IPS-15b (cell line): ENCODE data around the gene UBE2Q1.
"Not testable (repeated sequence)": the region's sequence is repeated elsewhere in the genome, so short reads cannot be mapped to it uniquely, and the experiment has no call there.

Experiments
- H3K27me3 ChIP-seq: one replicate; pipeline ENCODE4 v1.6.1; 2013; ENCODE audit warnings: low read length; ENCODE audit not compliant: control insufficient read depth, insufficient read depth
- H3K36me3 ChIP-seq: one replicate; pipeline ENCODE4 v1.6.1; 2013; ENCODE audit warnings: low read length; ENCODE audit not compliant: control insufficient read depth, insufficient read depth
- H3K4me1 ChIP-seq: one replicate; pipeline ENCODE4 v1.6.1; 2013; ENCODE audit warnings: mild to moderate bottlenecking, low read length; ENCODE audit not compliant: control insufficient read depth, insufficient read depth
- H3K4me3 ChIP-seq: one replicate; pipeline ENCODE4 v1.5.1; 2013; ENCODE audit warnings: low read depth, low read length
- H3K9ac ChIP-seq: one replicate; pipeline ENCODE4 v1.6.1; 2013; ENCODE audit warnings: low read depth, mild to moderate bottlenecking, low read length
- H3K9me3 ChIP-seq: one replicate; pipeline ENCODE4 v1.6.1; 2013; ENCODE audit warnings: mild to moderate bottlenecking, low read length; ENCODE audit not compliant: control insufficient read depth, insufficient read depth

Gene UBE2Q1

GRCh38 chr1:154546264-154547063 lies 12.0 kb downstream of the UBE2Q1 start:
- peaks cover under 1% of the 10 kb centered on the region for H3K4me1 ChIP-seq
- H3K9me3 ChIP-seq = no peaks in the 10 kb centered on the region
- no peak overlapping the region for H3K9ac ChIP-seq
- H3K36me3 ChIP-seq = peaks cover 25% of the 10 kb centered on the region
- H3K4me3 ChIP-seq = no peak overlapping the region
- H3K27me3 ChIP-seq = no peaks in the 10 kb centered on the region

DNA sequence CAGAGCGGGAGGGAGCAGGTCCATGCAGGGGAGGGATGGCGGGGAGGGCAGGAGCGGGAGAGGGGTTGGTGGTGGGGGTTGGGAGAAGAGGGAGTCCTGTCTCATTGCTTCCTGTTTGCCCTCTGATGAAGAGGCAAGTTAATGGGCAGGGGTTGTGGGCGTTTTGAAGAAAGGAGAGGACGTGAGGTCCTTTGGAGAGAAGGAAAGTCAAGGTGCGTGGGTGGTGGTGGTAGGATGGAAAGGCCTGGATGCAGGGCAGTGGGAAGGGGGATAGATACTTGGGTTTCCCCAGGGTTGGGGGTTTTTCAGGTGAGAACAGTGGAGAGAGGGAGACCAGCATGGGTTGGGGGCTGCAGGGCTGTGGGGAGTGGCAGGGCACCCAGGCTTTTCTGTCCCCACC lies 17.2 kb downstream of the UBE2Q1 start:
- peaks cover 2% of the 10 kb centered on the region for H3K27me3 ChIP-seq
- H3K9ac ChIP-seq = no peak overlapping the region
- H3K36me3 ChIP-seq = no peaks in the 10 kb centered on the region
- no peak overlapping the region for H3K4me3 ChIP-seq
- H3K9me3 ChIP-seq = no peaks in the 10 kb centered on the region
- peaks cover 3% of the 10 kb centered on the region for H3K4me1 ChIP-seq

DNA sequence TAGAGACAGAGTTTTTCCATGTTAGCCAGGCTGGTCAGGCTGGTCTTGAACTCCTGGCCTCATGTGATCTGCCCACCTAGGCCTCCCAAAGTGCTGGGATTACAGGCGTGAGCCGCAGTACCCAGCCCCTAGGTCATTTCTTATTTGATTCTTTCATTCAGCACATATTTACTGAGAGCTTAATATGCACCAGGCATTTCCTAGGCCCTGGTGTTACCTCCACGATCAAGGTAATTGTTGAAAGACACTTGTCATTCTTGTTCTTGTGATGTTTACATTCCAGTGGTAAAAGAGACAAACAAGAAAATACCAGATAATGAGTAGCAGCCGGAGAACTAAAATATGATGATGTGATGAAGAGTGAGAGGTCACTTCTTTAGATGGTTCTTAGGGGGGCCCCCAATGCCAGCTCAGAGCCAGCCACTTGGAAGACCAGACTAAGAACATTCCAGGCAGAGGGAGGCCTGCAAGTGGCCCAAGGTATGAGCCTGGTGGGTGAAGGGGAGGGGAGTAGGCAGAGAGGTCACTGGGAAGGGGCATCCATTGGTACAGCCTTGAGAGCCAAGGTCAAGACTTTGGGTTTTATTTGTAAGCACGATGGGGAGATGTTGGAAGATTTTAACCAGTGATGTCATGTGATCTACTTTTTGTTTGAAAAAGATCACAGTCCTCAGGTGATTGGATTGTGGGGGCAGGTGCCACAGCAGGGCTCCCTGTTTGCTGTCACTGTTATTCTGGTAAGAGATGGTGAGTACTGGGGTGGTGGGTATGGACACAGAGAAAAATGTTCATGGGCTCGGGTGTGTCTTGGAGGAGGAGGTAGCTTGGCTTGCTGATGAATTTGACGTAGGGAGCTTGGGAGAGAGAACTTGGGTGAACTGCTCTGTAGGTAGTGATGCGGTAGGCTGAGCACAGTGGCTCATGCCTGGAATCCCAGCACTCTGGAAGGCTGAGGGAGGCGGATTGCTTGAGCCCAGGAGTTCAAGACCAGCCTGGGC lies 18.7 kb downstream of the UBE2Q1 start:
- peaks cover 3% of the 10 kb centered on the region for H3K4me1 ChIP-seq
- no peaks in the 10 kb centered on the region for H3K36me3 ChIP-seq
- peaks cover 2% of the 10 kb centered on the region for H3K27me3 ChIP-seq
- no peaks in the 10 kb centered on the region for H3K9me3 ChIP-seq
- no peak overlapping the region for H3K4me3 ChIP-seq
- H3K9ac ChIP-seq = no peak overlapping the region

GRCh38 chr1:154536570-154536969 lies 21.9 kb downstream of the UBE2Q1 start:
- Histone ChIP-seq H3K9me3 (no peaks in the 10 kb centered on the region), H3K36me3 (no peaks in the 10 kb centered on the region), H3K4me1 (peaks cover 3% of the 10 kb centered on the region), H3K9ac (no peak overlapping the region), H3K4me3 (no peak overlapping the region), H3K27me3 (peaks cover 2% of the 10 kb centered on the region)

GRCh38 chr1:154533952-154534844 lies 24.3 kb downstream of the UBE2Q1 start:
- Histone ChIP-seq H3K4me3 (no peak overlapping the region), H3K27me3 (no peaks in the 10 kb centered on the region), H3K4me1 (no peaks in the 10 kb centered on the region), H3K36me3 (no peaks in the 10 kb centered on the region), H3K9ac (no peak overlapping the region), H3K9me3 (no peaks in the 10 kb centered on the region)

- not testable (repeated sequence) for H3K9me3 ChIP-seq, H3K4me3 ChIP-seq, H3K9ac ChIP-seq, H3K4me1 ChIP-seq, H3K36me3 ChIP-seq, H3K27me3 ChIP-seq
These were observed 26.5 kb downstream of the UBE2Q1 start for GRCh38 chr1:154531950-154532349.

DNA sequence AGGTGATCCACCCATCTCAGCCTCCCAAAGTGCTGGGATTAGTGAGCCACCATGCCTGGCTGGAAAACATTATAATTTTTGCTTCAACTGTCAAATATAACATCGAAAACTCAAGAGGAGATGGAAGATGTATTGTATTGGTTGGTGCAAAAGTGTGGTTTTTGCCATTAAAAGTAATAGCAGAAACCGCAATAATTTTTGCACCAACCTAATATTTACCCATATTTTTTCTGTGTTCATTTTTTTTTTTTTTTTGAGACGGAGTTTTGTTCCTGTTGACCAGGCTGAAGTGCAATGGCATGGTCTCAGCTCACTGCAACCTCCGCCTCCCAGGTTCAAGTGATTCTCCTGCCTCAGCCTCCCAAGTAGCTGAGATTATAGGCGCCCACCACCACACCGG lies 29.2 kb downstream of the UBE2Q1 start:
- H3K9ac ChIP-seq = no peak overlapping the region
- H3K36me3 ChIP-seq = no peaks in the 10 kb centered on the region
- no peaks in the 10 kb centered on the region for H3K27me3 ChIP-seq
- H3K4me1 ChIP-seq = no peaks in the 10 kb centered on the region
- no peak overlapping the region for H3K4me3 ChIP-seq
- H3K9me3 ChIP-seq = no peaks in the 10 kb centered on the region

DNA sequence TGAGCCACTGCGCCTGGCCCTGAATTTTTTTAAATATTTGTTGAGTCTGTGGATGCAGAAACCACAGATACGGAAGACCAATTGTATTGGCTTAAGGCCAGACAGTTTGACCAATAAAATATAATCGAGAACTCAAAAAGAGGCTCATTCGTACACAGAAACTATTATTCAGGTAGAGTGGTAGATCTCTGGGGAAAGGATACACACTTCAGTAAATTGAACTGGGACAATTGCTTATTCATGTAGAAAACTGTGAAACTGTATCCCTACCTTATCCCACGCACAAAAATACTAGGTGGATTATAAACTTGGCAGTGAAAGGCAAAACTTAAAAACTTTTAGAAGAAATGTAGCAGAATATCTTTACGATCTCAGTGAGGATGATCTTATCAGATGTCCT lies 31.3 kb downstream of the UBE2Q1 start:
- no peaks in the 10 kb centered on the region for H3K4me1 ChIP-seq
- no peaks in the 10 kb centered on the region for H3K9me3 ChIP-seq
- H3K27me3 ChIP-seq = no peaks in the 10 kb centered on the region
- no peak overlapping the region for H3K9ac ChIP-seq
- H3K36me3 ChIP-seq = no peaks in the 10 kb centered on the region
- H3K4me3 ChIP-seq = no peak overlapping the region

DNA sequence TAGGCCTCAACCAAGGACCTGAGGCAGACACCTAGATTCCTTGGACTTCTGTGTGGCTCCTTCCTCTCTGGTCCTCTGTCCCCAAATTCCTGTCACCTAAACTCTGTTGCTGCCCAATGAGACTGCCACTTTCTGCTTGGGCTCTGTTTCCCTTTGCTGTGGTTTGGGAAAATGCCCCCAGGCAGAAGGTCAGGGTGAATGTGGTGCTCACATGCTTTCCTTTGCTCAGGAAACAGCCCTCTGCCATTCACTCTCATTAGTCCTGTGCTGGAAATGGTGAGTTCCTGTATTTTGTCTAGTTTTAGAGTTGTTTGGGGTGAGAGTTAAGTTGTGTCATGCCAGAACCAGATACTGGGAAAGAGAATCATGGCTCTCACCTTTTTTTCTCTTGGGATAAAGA lies 33.6 kb downstream of the UBE2Q1 start:
- H3K36me3 ChIP-seq = no peaks in the 10 kb centered on the region
- H3K9me3 ChIP-seq = no peaks in the 10 kb centered on the region
- no peaks in the 10 kb centered on the region for H3K27me3 ChIP-seq
- H3K4me1 ChIP-seq = no peaks in the 10 kb centered on the region
- H3K4me3 ChIP-seq = no peak overlapping the region
- H3K9ac ChIP-seq = no peak overlapping the region

DNA sequence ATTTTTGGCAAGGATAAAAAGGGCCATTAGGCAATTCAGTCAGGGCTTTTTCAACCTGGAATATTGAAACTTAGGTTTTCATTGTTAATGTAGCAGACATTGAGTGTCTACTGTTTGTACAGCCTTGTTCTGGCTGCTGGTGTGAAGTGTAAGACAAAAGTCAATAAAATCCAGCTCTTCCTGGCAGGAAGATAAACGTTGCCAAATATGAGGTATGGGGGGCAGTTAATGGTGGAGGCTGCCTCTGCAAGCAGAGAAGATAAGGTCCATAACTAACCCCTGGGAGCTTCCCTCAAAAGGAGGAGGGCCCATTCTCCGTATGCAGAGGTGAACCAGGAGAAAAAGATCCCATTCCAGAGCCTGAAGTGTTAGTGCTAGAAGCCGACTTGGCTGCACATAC lies 36.8 kb downstream of the UBE2Q1 start:
- Histone ChIP-seq H3K9me3 (no peaks in the 10 kb centered on the region), H3K27me3 (no peaks in the 10 kb centered on the region), H3K4me3 (no peak overlapping the region), H3K4me1 (no peaks in the 10 kb centered on the region), H3K36me3 (no peaks in the 10 kb centered on the region), H3K9ac (no peak overlapping the region)

GRCh38 chr1:154520333-154520732 lies 38.1 kb downstream of the UBE2Q1 start:
- no peak overlapping the region for H3K9ac ChIP-seq
- H3K4me3 ChIP-seq = no peak overlapping the region
- no peaks in the 10 kb centered on the region for H3K27me3 ChIP-seq
- H3K36me3 ChIP-seq = no peaks in the 10 kb centered on the region
- no peaks in the 10 kb centered on the region for H3K4me1 ChIP-seq
- H3K9me3 ChIP-seq = no peaks in the 10 kb centered on the region
